M059J (cell line): ENCODE measurements around the gene VKORC1L1. TPM values are rescaled to one million over a fixed set of nuclear protein-coding genes. Genes with fewer than 3 reads are reported as not detected.
"Not testable (repeated sequence)": the region's sequence is repeated elsewhere in the genome, so short reads cannot be mapped to it uniquely, and the experiment has no call there.

Experiments used
- DNase-seq: peaks from one replicate; pipeline ENCODE4 v3.0.0-alpha.2; 2012; ENCODE audit warnings: low read depth
- total RNA-seq: library from RNA; depleted of rRNA; stranded (reverse); fragments of >200 nt; shearing (Covaris generic); gene quantifications from 2 replicates; pipeline ENCODE4 v1.2.3, GENCODE V29; 2014

The VKORC1L1 gene
- total RNA-seq, 1 experiment from 2014 or later, result 20.0 TPM

GRCh38 chr7:65885533-65885932 is 12.7 kb downstream of the VKORC1L1 start:
- DNase-seq, result not testable (repeated sequence)

GRCh38 chr7:65888434-65889156 is 15.7 kb downstream of the VKORC1L1 start:
- not testable (repeated sequence) for DNase-seq

DNA sequence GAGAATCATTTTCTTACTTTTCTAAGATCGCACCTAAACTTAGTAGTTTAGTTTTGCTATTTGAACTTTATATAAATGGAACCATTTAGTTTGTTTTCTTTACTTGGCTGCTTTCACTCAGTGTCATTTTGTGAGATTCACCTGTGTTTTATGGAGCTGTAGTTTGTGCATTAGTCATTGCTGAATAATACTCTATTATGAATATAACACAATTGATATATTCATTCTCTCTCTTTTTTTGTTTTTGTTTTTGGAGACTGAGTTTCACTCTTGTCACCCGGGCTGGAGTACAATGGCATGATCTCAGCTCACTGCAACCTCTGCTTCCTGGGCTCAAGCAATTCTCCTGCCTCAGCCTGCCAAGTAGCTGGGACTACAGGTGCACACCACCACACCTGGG is 16.8 kb downstream of the VKORC1L1 start:
- DNase-seq, result not testable (repeated sequence)

DNA sequence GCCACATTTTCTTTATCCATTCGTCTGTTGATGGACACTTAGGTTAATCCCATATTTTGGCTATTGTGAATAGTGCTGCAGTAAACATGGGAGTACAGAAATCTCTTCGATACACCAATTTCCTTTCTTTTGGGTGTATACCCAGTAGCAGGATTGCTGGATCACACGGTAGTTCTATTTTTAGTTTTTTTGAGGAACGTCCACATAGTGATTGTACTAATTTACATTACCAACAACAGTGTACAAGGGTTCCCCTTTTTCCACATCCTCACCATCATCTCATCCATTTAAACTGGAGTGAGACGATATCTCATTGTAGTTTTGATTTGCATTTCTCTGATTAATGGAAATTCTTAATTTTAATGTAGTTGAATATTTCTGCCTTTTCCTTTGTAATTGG is 19.3 kb downstream of the VKORC1L1 start:
- DNase-seq, result no peak

- DNase-seq, result no peak
Measured at GRCh38 chr7:65892835-65893234, 20.0 kb downstream of the VKORC1L1 start.

DNA sequence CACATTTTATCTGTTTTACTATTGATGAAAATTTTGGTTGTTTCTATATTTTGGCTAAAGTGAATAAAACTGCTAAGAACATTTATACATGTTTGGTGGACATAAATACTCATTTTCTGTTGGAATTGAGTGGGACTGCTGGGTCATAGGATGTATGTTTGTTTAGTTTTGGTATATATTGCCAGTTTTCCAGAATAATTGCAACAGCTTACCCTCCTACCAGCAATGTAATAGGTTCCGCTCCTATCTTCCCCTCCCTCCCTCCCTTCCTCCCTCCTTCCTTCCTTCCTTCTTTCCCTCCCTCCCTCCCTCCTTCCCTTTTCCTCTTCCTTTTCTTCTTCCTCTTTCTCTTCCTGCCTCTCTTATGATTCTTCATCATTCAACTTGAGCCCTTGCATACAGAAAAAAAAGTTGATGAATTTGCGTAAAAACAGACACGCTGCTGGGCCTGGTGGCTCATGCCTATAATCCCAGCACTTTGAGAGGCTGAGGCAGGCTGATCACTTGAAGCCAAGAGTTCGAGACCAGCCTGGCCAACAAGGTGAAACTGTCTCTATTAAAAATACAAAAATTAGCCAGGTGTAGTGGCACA is 23.5 kb downstream of the VKORC1L1 start:
- DNase-seq, result no peak

DNA sequence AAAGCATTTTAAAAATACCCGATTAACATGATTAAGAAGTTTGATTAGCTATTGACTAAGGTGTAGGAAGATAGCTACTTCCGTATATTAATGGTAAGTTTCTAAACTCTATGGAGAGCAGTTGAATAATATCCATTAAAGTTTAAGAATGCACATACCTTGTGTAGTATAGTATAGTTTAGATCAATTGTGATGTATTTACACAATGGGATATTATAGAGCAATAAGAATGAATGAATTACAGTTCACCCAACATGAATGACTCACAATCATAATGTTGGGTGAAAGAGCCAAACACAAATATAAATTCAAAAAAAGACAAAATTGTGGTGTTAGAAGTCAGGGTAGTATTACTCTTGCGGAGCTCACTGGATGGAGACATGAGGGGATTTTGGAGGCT is 24.4 kb downstream of the VKORC1L1 start:
- not testable (repeated sequence) for DNase-seq

DNA sequence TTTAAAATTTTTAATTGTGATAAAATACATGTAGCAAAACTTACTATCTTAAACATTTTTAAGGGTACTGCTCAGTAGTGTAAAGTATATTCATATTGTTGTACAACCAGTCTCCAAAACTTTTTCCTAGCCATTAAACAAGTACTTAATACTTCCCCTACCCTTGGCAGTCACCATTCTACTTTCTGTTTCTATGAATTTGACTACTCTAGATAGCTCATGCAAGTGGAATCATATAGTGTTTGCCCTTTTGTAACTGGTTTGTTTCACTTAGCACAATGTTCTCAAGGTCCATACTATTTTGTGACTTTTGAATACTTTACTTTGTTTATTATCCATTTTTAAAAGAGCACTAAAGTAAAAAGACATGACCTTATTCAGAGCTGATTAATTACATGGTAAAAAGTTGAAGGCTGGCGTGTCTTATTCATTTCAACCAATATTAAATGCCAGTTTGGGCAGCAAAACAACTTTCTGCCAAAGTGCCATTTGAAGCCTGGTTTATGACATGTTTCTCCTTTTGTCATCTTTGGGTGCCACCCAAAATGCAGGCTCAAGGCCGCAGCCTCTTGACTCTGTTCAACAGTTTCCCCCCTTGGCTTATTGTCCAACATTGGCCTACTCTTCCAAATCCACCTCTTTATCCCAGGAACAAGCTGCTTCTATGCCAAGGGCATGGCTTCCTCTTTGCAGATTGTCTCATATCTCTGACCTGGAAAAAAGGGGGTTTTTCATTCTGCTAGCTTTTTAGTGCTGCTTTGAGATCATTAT is 26.0 kb downstream of the VKORC1L1 start:
- not testable (repeated sequence) for DNase-seq

GRCh38 chr7:65902306-65902705 is 29.4 kb downstream of the VKORC1L1 start:
- no peak for DNase-seq

- DNase-seq, result no peak
Measured at GRCh38 chr7:65907501-65908198, 34.8 kb downstream of the VKORC1L1 start.

DNA sequence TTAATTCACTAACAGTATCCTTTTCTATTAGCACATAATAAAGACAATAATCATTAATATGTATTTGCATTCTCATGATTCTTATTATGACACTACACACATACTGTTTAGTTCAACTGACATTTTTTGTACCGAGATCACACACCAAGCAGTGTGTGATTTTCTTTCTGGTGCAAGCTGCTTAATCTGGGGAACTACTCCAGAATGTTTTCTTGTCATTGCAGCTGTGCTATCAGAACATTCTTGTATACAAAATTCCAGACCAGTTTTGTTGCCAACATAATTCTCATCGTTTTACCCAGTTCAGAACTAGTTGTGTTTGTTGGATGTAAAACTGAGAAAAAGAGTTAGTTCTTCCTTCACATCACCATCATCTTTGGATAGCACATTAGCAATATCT is 37.4 kb downstream of the VKORC1L1 start:
- no peak for DNase-seq

- no peak for DNase-seq
Measured at GRCh38 chr7:65912237-65912636, 39.4 kb downstream of the VKORC1L1 start.

GRCh38 chr7:65915921-65916657 is 43.2 kb downstream of the VKORC1L1 start:
- no peak for DNase-seq

DNA sequence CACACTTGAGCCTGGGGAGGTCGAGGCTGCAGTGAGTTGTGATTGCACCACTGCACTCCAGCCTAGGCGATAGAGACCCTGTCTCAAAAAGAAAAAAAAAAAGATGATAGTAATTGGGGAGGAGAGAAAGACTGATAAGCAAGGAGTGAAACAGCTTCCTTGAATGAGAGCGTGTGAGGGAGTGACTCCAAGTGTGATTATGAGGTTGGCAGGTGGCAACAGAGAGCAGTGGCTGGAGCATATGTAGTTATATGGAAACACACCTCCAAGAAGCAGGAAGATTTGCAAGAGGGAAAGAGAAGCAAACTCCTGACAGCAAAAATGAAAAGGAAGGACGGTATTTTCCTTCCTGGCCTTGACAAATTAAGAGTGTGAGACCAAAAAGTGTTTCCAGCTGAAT is 50.4 kb downstream of the VKORC1L1 start:
- DNase-seq, result no peak

DNA sequence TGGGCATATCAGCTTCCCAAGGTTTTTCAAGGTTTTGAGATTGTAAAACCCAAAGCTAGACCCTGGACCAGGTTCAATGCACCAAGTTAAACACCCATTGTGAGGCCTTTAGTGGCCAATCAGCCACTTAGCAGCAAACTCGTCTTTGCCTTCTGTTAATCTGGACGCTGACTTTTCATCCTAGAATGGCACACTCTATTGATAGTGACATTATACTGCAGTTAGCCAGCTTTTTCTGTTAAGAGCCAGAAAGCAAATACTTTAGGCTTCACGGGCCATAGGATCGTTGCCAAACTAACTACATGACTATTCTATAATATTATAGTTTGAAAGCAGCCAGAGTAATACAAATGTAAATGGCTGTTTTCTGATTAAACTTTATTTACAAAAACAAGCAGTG is 51.3 kb downstream of the VKORC1L1 start:
- no peak for DNase-seq

DNA sequence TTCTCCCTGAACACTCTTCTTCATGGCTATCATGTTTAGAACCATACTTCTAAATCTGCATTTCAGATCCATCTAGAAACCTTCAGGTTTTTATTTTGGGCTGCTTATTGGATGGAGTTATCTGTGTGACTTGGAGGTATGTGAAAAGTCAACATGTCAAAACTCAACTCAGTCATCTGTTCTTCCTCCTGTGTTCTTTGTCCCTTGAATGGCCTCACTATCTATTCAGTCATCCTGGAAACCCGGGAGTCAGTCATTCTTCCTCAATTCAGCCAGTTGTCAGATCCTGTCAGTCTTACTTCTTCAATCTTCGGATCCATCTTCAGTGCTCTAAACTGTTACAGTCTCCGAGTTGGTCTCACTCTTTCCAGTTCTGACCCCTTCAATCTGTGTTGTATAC is 52.2 kb downstream of the VKORC1L1 start:
- no peak for DNase-seq

DNA sequence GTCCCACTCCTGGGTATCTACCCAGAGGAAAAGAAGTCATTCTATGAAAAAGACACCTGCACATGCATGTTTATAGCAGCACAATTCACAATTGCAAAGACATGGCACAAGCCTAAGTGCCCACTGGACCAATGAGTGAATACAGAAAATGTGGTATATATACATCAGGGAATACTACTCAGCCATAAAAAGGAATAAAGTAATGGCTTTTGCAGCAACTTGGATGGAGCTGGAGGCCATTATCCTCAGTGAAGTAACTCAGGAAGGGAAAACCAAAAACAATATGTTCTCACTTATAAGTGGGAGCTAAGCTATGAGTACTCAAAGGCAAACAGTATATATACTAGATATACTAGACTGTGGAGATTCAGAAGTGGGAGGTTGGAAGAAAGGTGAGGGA is 53.7 kb downstream of the VKORC1L1 start:
- no peak for DNase-seq

GRCh38 chr7:65927489-65928448 is 54.9 kb downstream of the VKORC1L1 start:
- no peak for DNase-seq

DNA sequence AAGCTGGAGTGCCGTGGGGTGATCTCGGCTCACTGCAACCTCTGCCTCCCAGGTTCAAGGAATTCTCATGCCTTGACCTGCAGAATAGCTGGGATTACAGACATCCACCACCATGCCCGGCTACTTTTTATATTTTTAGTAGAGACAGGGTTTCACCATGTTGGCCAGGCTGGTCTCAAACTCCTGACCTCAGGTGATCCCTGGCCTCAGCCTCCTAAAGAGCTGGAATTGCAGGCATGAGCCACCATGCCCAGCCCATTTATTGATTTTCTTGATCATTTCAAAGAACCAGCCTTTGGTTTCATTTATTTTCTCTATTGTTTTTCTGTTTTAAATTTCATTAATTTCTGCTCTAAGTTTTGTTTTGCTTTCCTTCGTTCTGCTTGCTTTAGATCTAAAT is 58.8 kb downstream of the VKORC1L1 start:
- DNase-seq, result no peak

GRCh38 chr7:65937296-65937695 is 64.4 kb downstream of the VKORC1L1 start:
- no peak for DNase-seq
